NT2/D1 (cell line): ENCODE measurements around the gene GPR146.

ENCODE experiments used
- YY1 ChIP-seq: IDR thresholded peaks from 2 replicates; pipeline ENCODE4 v1.6.1; 2011; ENCODE audit not compliant: insufficient read length, insufficient read depth
- ZNF274 ChIP-seq: IDR thresholded peaks from 2 replicates; pipeline ENCODE4 v1.6.1; 2011; ENCODE audit warnings: mild to moderate bottlenecking, low read depth, low read length

DNA sequence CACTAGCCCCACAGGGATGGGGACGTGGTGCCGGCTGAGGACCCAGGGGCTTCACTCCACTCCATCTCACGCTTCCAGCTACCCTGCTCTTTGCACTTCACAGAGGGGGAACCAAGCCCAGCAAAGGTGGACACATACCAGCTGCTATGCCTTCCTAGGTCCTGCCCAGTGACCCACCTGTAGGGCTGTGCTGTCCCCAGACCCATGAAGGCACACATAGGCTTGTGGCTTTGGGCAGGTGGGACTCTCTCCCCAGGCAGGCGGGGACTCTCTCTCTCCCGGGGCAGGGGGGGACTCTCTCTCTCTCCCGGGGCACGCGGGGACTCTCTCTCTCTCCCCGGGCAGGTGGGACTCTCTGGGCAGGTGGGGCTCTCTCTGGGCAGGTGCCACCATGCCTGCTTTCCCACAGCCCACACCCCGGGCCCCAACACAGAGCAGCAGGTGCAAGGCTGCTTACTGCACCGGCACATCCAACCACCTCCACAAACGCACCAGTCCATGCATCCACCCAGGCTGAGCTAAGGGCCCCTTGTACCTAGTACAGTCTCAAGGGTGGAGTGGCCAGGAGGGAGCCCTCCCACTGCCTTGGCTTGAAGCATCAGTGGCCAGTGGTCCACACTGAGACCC is 13.8 kb upstream of the GPR146 start:
- TF ChIP-seq ZNF274 = no peak
- TF ChIP-seq YY1 = no peak
